Sigmoid colon (tissue), 7 donors: ENCODE measurements around the gene BAD. TPM values are rescaled to one million over a fixed set of nuclear protein-coding genes. Genes with fewer than 3 reads are reported as not detected.

Experiments used
- DNase-seq: peaks from one replicate; pipeline ENCODE4 v3.0.0-alpha.2; 2019
- H3K27ac ChIP-seq, 4 donors: fragments of 200-600 bp; sonication (generic); one replicate each; pipeline ENCODE4 v1.5.1; 2016 to 2019; ENCODE audit warnings: mild to moderate bottlenecking in 1 of 4
- H3K27me3 ChIP-seq, 3 donors: fragments of 200-600 bp; sonication (generic); one replicate each; pipeline ENCODE4 v1.5.1; 2019; ENCODE audit warnings: mild to moderate bottlenecking in 1 of 3
- H3K36me3 ChIP-seq, 4 donors: fragments of 200-600 bp; sonication (generic); one replicate each; pipeline ENCODE4 v1.5.1; 2016 to 2019
- H3K4me1 ChIP-seq, 4 donors: fragments of 200-600 bp; sonication (generic); one replicate each; pipeline ENCODE4 v1.5.1; 2017 to 2019
- H3K4me3 ChIP-seq, 4 donors: fragments of 200-600 bp; sonication (generic); one replicate each; pipeline ENCODE4 v1.5.1; 2017 to 2019; ENCODE audit warnings: mild to moderate bottlenecking in 2 of 4, moderate library complexity in 1 of 4
- H3K9me3 ChIP-seq, 4 donors: fragments of 200-600 bp in 3 of 4; sonication (generic) in 3 of 4; one replicate each; pipeline versions ENCODE4 v1.5.1 to v1.6.1; 2013 to 2019
- EP300 ChIP-seq, 4 donors: sonication (generic); formaldehyde crosslinking; IDR thresholded peaks; one replicate each; pipeline ENCODE4 v1.6.1; 2017; ENCODE audit warnings: antibody characterized with exemption in 4 of 4
- POLR2A ChIP-seq, 2 donors: fragments of 450-650 bp; IDR thresholded peaks; one replicate each; pipeline ENCODE4 v1.6.1; 2016; ENCODE audit warnings: antibody characterized with exemption in 2 of 2, mild to moderate bottlenecking in 2 of 2, moderate library complexity in 2 of 2
- POLR2AphosphoS5 ChIP-seq, 4 donors: sonication (generic); formaldehyde crosslinking; IDR thresholded peaks; one replicate each; pipeline ENCODE4 v1.6.1; 2017; ENCODE audit warnings: antibody characterized with exemption in 4 of 4
- WGBS, 2 donors: extraction: QIAGEN DNeasy Blood & Tissue Kit; methylation state at CpG; one replicate each; pipeline ENCODE4 v1.1.7; 2013; 5-methylcytosine and 5-hydroxymethylcytosine counted together
- intact Hi-C: fragments of 100-400 bp; cut with DNase I; formaldehyde crosslinking; loops from one replicate; pipeline ENCODE4 v1.15.1; 2023
- polyA plus RNA-seq, 3 donors: library from polyadenylated mRNA; stranded (reverse); fragments of 200-250 nt; gene quantifications; one replicate each; pipeline ENCODE4 v1.2.3, GENCODE V29; 2013
- total RNA-seq, 4 donors: library from RNA; depleted of rRNA; stranded (reverse); fragments of >200 nt; gene quantifications; one replicate each; pipeline ENCODE4 v1.1.0, GENCODE V29; 2016
- TF ChIP-seq, protein P1 (sequence below), 4 experiments: fragments of 450-650 bp in 3 of 4; fragments of 200-600 bp in 1 of 4; IDR thresholded peaks; one replicate each; pipeline ENCODE4 v1.5.1; 2016 to 2019; ENCODE audit warnings: antibody characterized with exemption in 4 of 4, mild to moderate bottlenecking in 3 of 4, moderate library complexity in 2 of 4
- donor health status: healthy with polysubstance abuse.
- donor health status: Bipolar disorder and iron deficiency.
- donor health status: healthy.

The BAD gene
- total and polyA plus RNA-seq, 7 donors, result 95.3 to 264 (median 127) TPM

- H3K36me3 ChIP-seq, result peaks cover 0 to 7% (median 0%) of the 10 kb centered on the region in 4 donors
- intact Hi-C loops, result loop anchor here (5.0 kb wide), 1 partner anchor 39 kb away; the partner anchor contains the start of gene STIP1
- no peaks in the 10 kb centered on the region for H3K9me3 ChIP-seq
- H3K27me3 ChIP-seq, result no peaks in the 10 kb centered on the region
- WGBS, 2 donors, result 1 to 5% methylated on average over 26 of the region's 26 CpGs
- peak; percentile 80 for DNase-seq
- peaks cover 0 to 60% (median 45%) of the 10 kb centered on the region in 4 donors for H3K4me1 ChIP-seq
- H3K4me3 ChIP-seq, result peak overlapping the region; percentile 71 to 89 (median 80)
- H3K27ac ChIP-seq, result peak overlapping the region; percentile 89 to 94 (median 92)
- TF ChIP-seq POLR2AphosphoS5 (IDR thresholded peaks at IDR 0.05) (no peak), POLR2A (IDR thresholded peaks at IDR 0.05) (no peak), EP300 (IDR thresholded peaks at IDR 0.05) (no peak)
- TF ChIP-seq, protein P1, sequence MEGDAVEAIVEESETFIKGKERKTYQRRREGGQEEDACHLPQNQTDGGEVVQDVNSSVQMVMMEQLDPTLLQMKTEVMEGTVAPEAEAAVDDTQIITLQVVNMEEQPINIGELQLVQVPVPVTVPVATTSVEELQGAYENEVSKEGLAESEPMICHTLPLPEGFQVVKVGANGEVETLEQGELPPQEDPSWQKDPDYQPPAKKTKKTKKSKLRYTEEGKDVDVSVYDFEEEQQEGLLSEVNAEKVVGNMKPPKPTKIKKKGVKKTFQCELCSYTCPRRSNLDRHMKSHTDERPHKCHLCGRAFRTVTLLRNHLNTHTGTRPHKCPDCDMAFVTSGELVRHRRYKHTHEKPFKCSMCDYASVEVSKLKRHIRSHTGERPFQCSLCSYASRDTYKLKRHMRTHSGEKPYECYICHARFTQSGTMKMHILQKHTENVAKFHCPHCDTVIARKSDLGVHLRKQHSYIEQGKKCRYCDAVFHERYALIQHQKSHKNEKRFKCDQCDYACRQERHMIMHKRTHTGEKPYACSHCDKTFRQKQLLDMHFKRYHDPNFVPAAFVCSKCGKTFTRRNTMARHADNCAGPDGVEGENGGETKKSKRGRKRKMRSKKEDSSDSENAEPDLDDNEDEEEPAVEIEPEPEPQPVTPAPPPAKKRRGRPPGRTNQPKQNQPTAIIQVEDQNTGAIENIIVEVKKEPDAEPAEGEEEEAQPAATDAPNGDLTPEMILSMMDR (IDR thresholded peaks at IDR 0.05), result no peak
Observed at GRCh38 chr11:64226507-64227051, 57.9 kb downstream of the BAD start.

DNA sequence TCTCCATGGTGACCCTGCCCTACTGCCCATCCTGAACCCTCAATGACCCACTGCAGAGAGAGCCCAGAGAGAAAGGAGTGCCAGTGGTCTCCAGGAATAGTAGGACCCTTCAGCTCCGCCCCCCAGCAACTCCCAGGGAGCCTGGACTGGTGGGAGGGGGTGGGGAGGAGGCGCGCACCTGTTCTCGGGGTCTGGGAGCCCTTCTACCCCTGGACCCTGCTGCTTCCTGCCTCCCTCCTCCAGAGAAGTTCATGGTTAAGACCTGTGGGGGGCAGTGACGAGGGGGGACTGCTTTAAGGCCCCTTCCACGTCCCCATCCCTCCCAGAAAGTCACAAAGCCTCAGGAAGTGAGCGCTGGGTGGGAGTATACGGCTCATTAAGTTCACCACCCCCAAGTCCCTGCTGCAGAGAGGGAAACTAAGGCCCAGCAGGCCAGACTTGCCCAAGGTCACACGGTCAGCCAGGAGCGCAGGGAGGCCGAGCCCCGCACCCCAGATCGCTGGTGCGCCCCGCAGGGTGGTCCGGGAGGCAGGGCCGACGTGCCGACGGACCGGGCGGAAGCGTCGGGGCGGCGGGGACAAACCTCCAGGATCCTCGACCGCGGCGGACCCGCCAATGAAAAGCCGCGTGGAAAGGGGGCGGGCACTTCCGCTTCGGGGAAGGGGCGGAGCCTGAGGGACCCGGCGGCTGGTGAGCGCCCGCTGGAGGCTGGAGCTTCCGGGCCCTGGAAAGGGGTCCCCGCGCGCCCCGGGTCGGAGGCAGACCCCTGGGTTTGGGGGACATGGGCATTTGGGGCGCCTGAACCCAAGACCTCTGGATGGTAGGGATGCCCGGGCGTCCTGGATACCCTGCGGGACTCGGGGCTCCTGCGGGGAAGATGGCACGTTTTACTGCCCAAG lies 58.6 kb downstream of the BAD start, which contains the start of the genes NUDT22 and TRPT1:
Gene NUDT22, plus strand, starts transcription at position 667 of the 899 bp plus-strand sequence. CDS start 379 bp downstream, outside the sequence.
Gene TRPT1, minus strand, starts transcription at position 579 of the 899 bp plus-strand sequence. Its CDS starts 326 bp downstream, at position 253.
- WGBS, 2 donors, result 1% methylated on average over 54 of the region's 54 CpGs
- Histone ChIP-seq H3K4me3 (peak within 1 kb of the TSS; percentile 71 to 89 (median 80)), H3K27me3 (no peaks in the 10 kb centered on the region), H3K36me3 (peaks cover 0 to 14% (median 0%) of the 10 kb centered on the region in 4 donors), H3K27ac (peak within 1 kb of the TSS; percentile 89 to 94 (median 92)), H3K9me3 (no peaks in the 10 kb centered on the region), H3K4me1 (peaks cover 0 to 53% (median 37%) of the 10 kb centered on the region in 4 donors)
- intact Hi-C loops, result loop anchor here (5.0 kb wide), 1 partner anchor 39 kb away; the partner anchor contains the start of gene STIP1
- TF ChIP-seq POLR2A (IDR thresholded peaks at IDR 0.05), result peak; percentile 90 to 95
- no peak for TF ChIP-seq EP300 (IDR thresholded peaks at IDR 0.05)
- TF ChIP-seq POLR2AphosphoS5 (IDR thresholded peaks at IDR 0.05), result peak; percentile 88 to 96 (median 92)
- TF ChIP-seq, protein P1 (IDR thresholded peaks at IDR 0.05), result peak in 1 of 4 experiments; percentile 18
- DNase-seq, result peak; percentile 96

DNA sequence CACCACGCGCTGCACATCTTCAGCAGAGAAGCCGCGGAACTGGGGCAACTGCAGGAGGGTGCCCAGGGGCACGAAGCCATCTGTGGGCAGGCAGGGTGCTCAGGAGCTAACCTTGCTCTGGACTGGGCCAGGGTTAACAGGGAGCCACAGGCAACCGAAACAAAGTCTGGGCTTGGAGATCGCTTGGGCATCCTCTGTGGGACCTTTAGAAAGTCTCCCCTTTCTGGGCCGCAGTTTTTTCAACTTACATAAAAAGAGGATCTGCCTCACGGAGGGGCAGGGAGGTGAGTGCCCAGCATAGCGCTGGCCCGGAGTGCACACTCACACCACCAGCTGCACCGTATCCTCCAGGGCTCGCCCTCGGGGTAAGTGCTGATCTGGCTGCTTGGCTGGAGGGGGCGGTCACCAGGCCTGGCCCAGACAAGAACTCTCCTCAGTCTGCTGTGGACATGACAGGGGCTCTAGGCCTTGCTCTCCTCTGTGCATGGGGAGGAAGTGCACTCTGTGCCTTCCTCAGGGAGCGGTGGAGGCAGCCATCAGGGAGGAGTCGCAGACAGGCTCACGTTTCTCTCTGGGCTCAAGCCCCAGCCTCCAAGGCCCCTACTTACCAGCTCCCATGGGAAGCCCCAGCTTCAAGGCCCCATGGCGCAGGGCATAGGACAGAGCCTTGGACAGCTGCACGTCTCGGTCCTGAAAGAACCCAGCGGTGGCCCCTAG lies 59.4 kb downstream of the BAD start:
- DNase-seq, result peak; percentile 70
- intact Hi-C loops, result loop anchor here (5.0 kb wide), 1 partner anchor 38 kb away; the partner anchor contains the start of gene STIP1
- Histone ChIP-seq H3K4me1 (peaks cover 0 to 50% (median 36%) of the 10 kb centered on the region in 4 donors), H3K9me3 (no peaks in the 10 kb centered on the region), H3K27me3 (no peaks in the 10 kb centered on the region), H3K4me3 (peak overlapping the region; percentile 71 to 89 (median 80)), H3K27ac (peak overlapping the region; percentile 89 to 94 (median 92)), H3K36me3 (peaks cover 0 to 21% (median 0%) of the 10 kb centered on the region in 4 donors)
- WGBS, 2 donors, result 59 to 65% methylated on average over 22 of the region's 22 CpGs
- TF ChIP-seq POLR2A (IDR thresholded peaks at IDR 0.05) (no peak), EP300 (IDR thresholded peaks at IDR 0.05) (no peak)
- TF ChIP-seq, protein P1 (IDR thresholded peaks at IDR 0.05), result no peak

GRCh38 chr11:64224151-64224890 lies 60.1 kb downstream of the BAD start:
- no peaks in the 10 kb centered on the region for H3K27me3 ChIP-seq
- H3K36me3 ChIP-seq, result peaks cover 0 to 21% (median 0%) of the 10 kb centered on the region in 4 donors
- peak; percentile 68 for DNase-seq
- TF ChIP-seq EP300 (IDR thresholded peaks at IDR 0.05), result no peak
- TF ChIP-seq POLR2AphosphoS5 (IDR thresholded peaks at IDR 0.05), result no peak
- TF ChIP-seq, protein P1 (IDR thresholded peaks at IDR 0.05), result no peak
- TF ChIP-seq POLR2A (IDR thresholded peaks at IDR 0.05), result no peak
- H3K4me1 ChIP-seq, result peaks cover 0 to 43% (median 30%) of the 10 kb centered on the region in 4 donors
- no peaks in the 10 kb centered on the region for H3K9me3 ChIP-seq
- no peak overlapping the region for H3K27ac ChIP-seq
- no peak overlapping the region for H3K4me3 ChIP-seq
- WGBS, 2 donors, result 90 to 93% methylated on average over 17 of the region's 17 CpGs
- intact Hi-C loops, result no loop called here
